Neural progenitor cell (in vitro differentiated cells): Measurements from ENCODE around the gene RNF5.

Experiments used
- CTCF ChIP-seq: fragments of 200-600 bp; sonication (generic); IDR thresholded peaks from 2 replicates; pipeline ENCODE4 v1.5.1; 2017; ENCODE audit warnings: antibody characterized with exemption, mild to moderate bottlenecking
- EZH2 ChIP-seq: fragments of 200-600 bp; sonication (generic); IDR thresholded peaks from 2 replicates; pipeline ENCODE4 v1.6.1; 2017; ENCODE audit warnings: antibody characterized with exemption, mild to moderate bottlenecking, moderate library complexity

GRCh38 chr6:32132110-32132509, 46.1 kb upstream of the RNF5 start:
- no peak for TF ChIP-seq EZH2
- TF ChIP-seq CTCF: no peak
